ENCODE data around the gene BHLHE40.
"Not testable (repeated sequence)": the region's sequence is repeated elsewhere in the genome, so short reads cannot be mapped to it uniquely, and the experiment has no call there.

BHLHE40 gene

GRCh38 chr3:4956738-4957137 is 22.5 kb upstream of the BHLHE40 start:
- DNase-seq (ENCODE audit: low read depth): no peak
- TF ChIP-seq CTCF (IDR thresholded peaks at IDR 0.05; ENCODE audit: control insufficient read depth, insufficient read depth, low read depth, low read length, missing control alignments): no peak
- H3K4me3 ChIP-seq (ENCODE audit: control insufficient read depth, low read depth, low read length): no peak overlapping the region

GRCh38 chr3:4957978-4958377 is 21.3 kb upstream of the BHLHE40 start:
- H3K4me3 ChIP-seq (ENCODE audit: control insufficient read depth, low read depth, low read length): no peak overlapping the region
- no peak for TF ChIP-seq CTCF (IDR thresholded peaks at IDR 0.05; ENCODE audit: control insufficient read depth, insufficient read depth, low read depth, low read length, missing control alignments)
- DNase-seq (ENCODE audit: low read depth): no peak

GRCh38 chr3:4959180-4959579 is 20.1 kb upstream of the BHLHE40 start:
- no peak for TF ChIP-seq CTCF (IDR thresholded peaks at IDR 0.05; ENCODE audit: control insufficient read depth, insufficient read depth, low read depth, low read length, missing control alignments)
- H3K4me3 ChIP-seq (ENCODE audit: control insufficient read depth, low read depth, low read length): no peak overlapping the region
- DNase-seq (ENCODE audit: low read depth): no peak

GRCh38 chr3:4961865-4962264 is 17.4 kb upstream of the BHLHE40 start:
- H3K4me3 ChIP-seq (ENCODE audit: control insufficient read depth, low read depth, low read length); DNase-seq (ENCODE audit: low read depth): not testable (repeated sequence)

- H3K4me3 ChIP-seq (ENCODE audit: control insufficient read depth, low read depth, low read length): no peak overlapping the region
- no peak for TF ChIP-seq CTCF (IDR thresholded peaks at IDR 0.05; ENCODE audit: control insufficient read depth, insufficient read depth, low read depth, low read length, missing control alignments)
- DNase-seq (ENCODE audit: low read depth): no peak
Observed at GRCh38 chr3:4963669-4964570, 15.3 kb upstream of the BHLHE40 start.

GRCh38 chr3:4966006-4966405 is 13.2 kb upstream of the BHLHE40 start:
- not testable (repeated sequence) for DNase-seq (ENCODE audit: low read depth); H3K4me3 ChIP-seq (ENCODE audit: control insufficient read depth, low read depth, low read length)

GRCh38 chr3:4967683-4968082 is 11.6 kb upstream of the BHLHE40 start:
- not testable (repeated sequence) for DNase-seq (ENCODE audit: low read depth); H3K4me3 ChIP-seq (ENCODE audit: control insufficient read depth, low read depth, low read length)

GRCh38 chr3:4971437-4971836 is 7.8 kb upstream of the BHLHE40 start:
- H3K4me3 ChIP-seq (ENCODE audit: control insufficient read depth, low read depth, low read length); DNase-seq (ENCODE audit: low read depth): not testable (repeated sequence)

GRCh38 chr3:4971838-4972237 is 7.4 kb upstream of the BHLHE40 start:
- no peak for DNase-seq (ENCODE audit: low read depth)
- H3K4me3 ChIP-seq (ENCODE audit: control insufficient read depth, low read depth, low read length): no peak overlapping the region
- TF ChIP-seq CTCF (IDR thresholded peaks at IDR 0.05; ENCODE audit: control insufficient read depth, insufficient read depth, low read depth, low read length, missing control alignments): no peak
